22Rv1 (cell line): ENCODE results near the gene TERT.
"Not testable (repeated sequence)": the region's sequence is repeated elsewhere in the genome, so short reads cannot be mapped to it uniquely, and the experiment has no call there.

Source experiments
- H3K27ac ChIP-seq: fragments of 450-650 bp; 2 replicates; pipeline ENCODE4 v1.5.1; 2017
- CTCF ChIP-seq: fragments of 450-650 bp; IDR thresholded peaks from 2 replicates; pipeline ENCODE4 v1.5.1; 2017; ENCODE audit warnings: mild to moderate bottlenecking
- ZFX ChIP-seq: fragments of 450-650 bp; IDR thresholded peaks from 2 replicates; pipeline ENCODE4 v1.6.1; 2017; ENCODE audit warnings: antibody characterized with exemption, borderline replicate concordance

Gene TERT

GRCh38 chr5:1292846-1293415 lies 1.9 kb downstream of the TERT start:
- no peak overlapping the region for H3K27ac ChIP-seq

GRCh38 chr5:1292139-1292538 lies 2.7 kb downstream of the TERT start:
- TF ChIP-seq CTCF: no peak
- TF ChIP-seq ZFX: no peak
- H3K27ac ChIP-seq: no peak overlapping the region

More at GRCh38 chr5:1292846-1293415, 1.9 kb downstream of the TERT start:
- TF ChIP-seq ZFX (no peak), CTCF (no peak)

GRCh38 chr5:1291611-1292080 lies 3.2 kb downstream of the TERT start:
- TF ChIP-seq ZFX: no peak
- TF ChIP-seq CTCF: no peak
- H3K27ac ChIP-seq: no peak overlapping the region

- not testable (repeated sequence) for H3K27ac ChIP-seq
Observed at GRCh38 chr5:1290956-1291355, 3.9 kb downstream of the TERT start.

- H3K27ac ChIP-seq: not testable (repeated sequence)
Observed at GRCh38 chr5:1289559-1289958, 5.3 kb downstream of the TERT start.

GRCh38 chr5:1288439-1289335 lies 6.2 kb downstream of the TERT start:
- TF ChIP-seq CTCF: no peak
- TF ChIP-seq ZFX: no peak
- H3K27ac ChIP-seq: no peak overlapping the region

GRCh38 chr5:1285883-1286291 lies 9.0 kb downstream of the TERT start:
- TF ChIP-seq CTCF (no peak), ZFX (no peak)
- no peak overlapping the region for H3K27ac ChIP-seq

GRCh38 chr5:1285141-1285540 lies 9.7 kb downstream of the TERT start:
- TF ChIP-seq CTCF: no peak

GRCh38 chr5:1284336-1284970 lies 10.4 kb downstream of the TERT start:
- not testable (repeated sequence) for H3K27ac ChIP-seq

More at GRCh38 chr5:1285141-1285540, 9.7 kb downstream of the TERT start:
- H3K27ac ChIP-seq: no peak overlapping the region

GRCh38 chr5:1283729-1284041 lies 11.2 kb downstream of the TERT start:
- not testable (repeated sequence) for H3K27ac ChIP-seq

- not testable (repeated sequence) for H3K27ac ChIP-seq
Observed at GRCh38 chr5:1282993-1283728, 11.7 kb downstream of the TERT start.
